HG02571 (cell line): Measurements from ENCODE around the gene TUBB8.
"Not testable (repeated sequence)": the region's sequence is repeated elsewhere in the genome, so short reads cannot be mapped to it uniquely, and the experiment has no call there.

Source experiments
- ATAC-seq: cut with Tn5 transposase; IDR thresholded peaks from one replicate; pipeline ENCODE4 v1.9.1; 2021; ENCODE audit warnings: mild to moderate bottlenecking, moderate library complexity; ENCODE audit not compliant: unreplicated experiment

The TUBB8 gene

DNA sequence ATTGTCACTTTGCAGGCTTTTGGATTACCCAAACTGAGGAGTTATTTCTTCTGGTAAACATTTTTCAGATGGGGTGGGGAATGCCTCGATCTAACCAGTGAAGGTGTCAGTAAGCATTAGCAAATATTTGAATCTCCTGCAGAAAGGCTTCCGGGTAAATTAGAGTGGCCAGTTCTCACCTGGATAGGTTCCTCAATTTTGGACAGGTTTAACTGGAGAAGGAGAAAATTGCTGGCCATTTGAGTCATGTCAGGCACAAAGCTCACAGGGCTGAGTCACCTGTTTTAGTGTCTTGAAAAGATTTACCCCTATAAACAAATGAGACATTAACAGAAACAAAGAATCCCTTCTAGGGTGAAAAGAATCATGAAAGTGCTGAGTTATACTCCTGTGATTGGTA, 830 bp upstream of the TUBB8 start:
- ATAC-seq: not testable (repeated sequence)

DNA sequence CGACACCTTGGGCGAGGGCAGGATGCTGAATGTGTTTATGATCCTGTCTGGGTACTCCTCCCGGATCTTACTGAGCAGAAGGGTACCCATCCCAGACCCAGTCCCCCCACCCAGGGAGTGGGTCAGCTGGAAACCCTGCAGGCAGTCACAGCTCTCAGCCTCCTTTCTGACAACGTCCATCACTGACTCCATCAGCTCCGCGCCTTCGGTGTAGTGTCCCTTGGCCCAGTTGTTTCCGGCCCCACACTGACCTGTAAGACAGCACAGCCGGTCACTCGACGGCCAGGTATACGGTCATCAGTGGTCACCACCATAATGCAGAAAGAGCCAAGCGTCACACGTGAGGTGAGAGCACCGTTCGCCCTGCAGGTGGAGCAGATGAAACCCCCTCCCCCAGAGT, 1.2 kb downstream of the TUBB8 start:
- ATAC-seq: not testable (repeated sequence)

DNA sequence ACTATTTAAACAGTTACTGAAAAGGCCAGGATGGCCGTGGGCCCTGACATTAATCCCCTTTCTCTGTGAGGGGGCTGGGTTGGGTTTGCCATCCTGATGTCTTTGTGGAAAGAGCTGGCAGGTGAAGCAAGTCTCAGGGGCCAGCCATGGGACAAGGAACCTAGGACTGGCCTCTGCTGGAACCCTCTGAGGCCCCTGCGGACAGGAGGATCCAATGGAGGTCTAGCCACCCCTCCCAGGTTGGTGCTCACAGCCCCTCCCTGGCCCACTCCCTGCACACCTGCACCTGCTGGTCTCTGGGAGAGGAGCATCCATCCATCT, 35.8 kb downstream of the TUBB8 start:
- ATAC-seq: not testable (repeated sequence)

DNA sequence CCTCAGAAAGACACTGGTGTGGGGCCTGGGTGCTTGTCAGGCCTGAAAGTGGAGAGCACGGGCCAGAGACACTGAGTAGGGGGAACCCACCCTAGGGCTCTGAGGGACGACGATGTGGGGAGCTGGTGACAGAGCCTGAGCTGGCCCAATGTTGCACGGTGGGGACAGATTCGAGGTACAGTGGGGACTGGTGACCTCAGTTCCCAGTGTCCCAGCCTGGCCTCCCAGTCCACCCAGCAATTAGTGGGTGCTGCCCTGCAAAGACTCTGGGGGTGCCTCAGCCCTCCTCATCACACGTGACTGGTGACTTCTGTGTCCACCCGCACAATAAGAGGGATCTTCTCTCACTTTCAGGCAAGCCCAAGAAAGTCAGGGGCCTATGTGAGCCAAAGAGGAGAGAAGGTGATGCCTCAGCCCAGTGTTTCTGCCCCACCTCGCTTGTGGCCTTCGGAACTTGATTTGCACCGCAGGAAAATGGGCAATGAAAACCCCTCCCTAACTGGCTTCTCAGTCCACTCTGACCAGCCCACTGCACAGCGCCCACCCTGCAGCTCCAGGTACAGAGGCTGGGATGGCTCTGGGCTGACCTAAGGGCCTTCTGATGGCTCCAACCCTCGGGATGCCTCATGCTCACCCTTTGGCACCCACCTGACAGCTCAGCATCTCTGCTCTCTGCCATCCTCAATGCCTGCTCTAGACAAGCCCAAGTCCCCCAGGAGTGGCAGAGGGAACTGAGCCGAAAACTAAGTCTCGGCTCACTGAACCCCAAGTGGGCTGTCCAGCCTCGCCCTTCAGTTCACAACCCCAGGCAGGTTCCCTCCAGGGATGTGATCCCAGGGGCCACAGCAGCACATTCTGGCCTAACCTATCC, 36.4 kb downstream of the TUBB8 start:
- not testable (repeated sequence) for ATAC-seq

DNA sequence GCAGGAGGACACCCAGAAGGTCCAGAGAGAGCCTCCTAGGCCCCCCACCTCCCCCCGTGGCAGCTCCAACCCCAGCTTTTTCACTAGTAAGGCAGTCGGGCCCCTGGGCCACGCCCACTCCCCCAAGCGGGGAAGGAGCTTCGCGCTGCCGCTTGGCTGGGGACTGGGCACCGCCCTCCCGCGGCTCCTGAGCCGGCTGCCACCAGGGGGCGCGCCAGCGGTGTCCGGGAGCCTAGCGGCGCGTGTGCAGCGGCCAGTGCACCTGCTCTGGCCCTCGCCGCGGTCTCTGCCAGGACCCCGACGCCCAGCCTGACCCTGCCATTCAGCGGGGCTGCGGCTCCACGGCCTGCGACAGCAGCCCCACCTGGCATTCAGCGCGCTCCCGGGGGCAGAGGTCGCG, 37.8 kb downstream of the TUBB8 start:
- ATAC-seq: not testable (repeated sequence)

DNA sequence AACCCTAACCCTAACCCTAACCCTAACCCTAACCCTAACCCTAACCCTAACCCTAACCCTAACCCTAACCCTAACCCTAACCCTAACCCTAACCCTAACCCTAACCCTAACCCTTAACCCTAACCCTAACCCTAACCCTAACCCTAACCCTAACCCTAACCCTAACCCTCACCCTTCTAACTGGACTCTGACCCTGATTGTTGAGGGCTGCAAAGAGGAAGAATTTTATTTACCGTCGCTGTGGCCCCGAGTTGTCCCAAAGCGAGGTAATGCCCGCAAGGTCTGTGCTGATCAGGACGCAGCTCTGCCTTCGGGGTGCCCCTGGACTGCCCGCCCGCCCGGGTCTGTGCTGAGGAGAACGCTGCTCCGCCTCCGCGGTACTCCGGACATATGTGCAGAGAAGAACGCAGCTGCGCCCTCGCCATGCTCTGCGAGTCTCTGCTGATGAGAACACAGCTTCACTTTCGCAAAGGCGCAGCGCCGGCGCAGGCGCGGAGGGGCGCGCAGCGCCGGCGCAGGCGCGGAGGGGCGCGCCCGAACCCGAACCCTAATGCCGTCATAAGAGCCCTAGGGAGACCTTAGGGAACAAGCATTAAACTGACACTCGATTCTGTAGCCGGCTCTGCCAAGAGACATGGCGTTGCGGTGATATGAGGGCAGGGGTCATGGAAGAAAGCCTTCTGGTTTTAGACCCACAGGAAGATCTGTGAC, 38.7 kb downstream of the TUBB8 start:
- ATAC-seq: not testable (repeated sequence)
